Stimulated activated CD4-positive, alpha-beta T cell treated with anti-CD3 and anti-CD28 coated beads, Interleukin-15, amount 100 ng/mL, for 24 hours (primary cell): ENCODE measurements around the gene AEBP1.
A peak's percentile ranks its signal among the peaks of the same experiment; 100 is the strongest.
"Not testable (repeated sequence)": the region's sequence is repeated elsewhere in the genome, so short reads cannot be mapped to it uniquely, and the experiment has no call there.

ENCODE experiments used
- DNase-seq: peaks from one replicate; pipeline ENCODE4 v3.0.0-alpha.2; 2020

The AEBP1 gene

GRCh38 chr7:44121761-44122420 lies 17.7 kb downstream of the AEBP1 start:
- no peak for DNase-seq

GRCh38 chr7:44122529-44122928 lies 18.4 kb downstream of the AEBP1 start:
- DNase-seq, result no peak

GRCh38 chr7:44123190-44124003 lies 19.3 kb downstream of the AEBP1 start, which contains the start of gene POLD2:
TSS of gene POLD2 (minus strand) at chr7:44123548. CDS start at chr7:44122053, 1,495 bp downstream.
- peak; percentile 100 for DNase-seq

GRCh38 chr7:44124822-44125202 lies 20.7 kb downstream of the AEBP1 start:
- DNase-seq, result no peak

GRCh38 chr7:44126574-44126973 lies 22.4 kb downstream of the AEBP1 start:
- DNase-seq, result not testable (repeated sequence)

- no peak for DNase-seq
Measured at GRCh38 chr7:44127161-44127560, 23.0 kb downstream of the AEBP1 start.

- DNase-seq, result no peak
Measured at GRCh38 chr7:44128721-44129582, 24.8 kb downstream of the AEBP1 start.

- DNase-seq, result no peak
Measured at GRCh38 chr7:44131173-44132029, 27.3 kb downstream of the AEBP1 start.

- no peak for DNase-seq
Measured at GRCh38 chr7:44132039-44132438, 27.9 kb downstream of the AEBP1 start.

GRCh38 chr7:44133295-44133694 lies 29.1 kb downstream of the AEBP1 start:
- no peak for DNase-seq

- no peak for DNase-seq
Measured at GRCh38 chr7:44134943-44135628, 30.9 kb downstream of the AEBP1 start.

GRCh38 chr7:44136731-44137130 lies 32.6 kb downstream of the AEBP1 start:
- no peak for DNase-seq

- no peak for DNase-seq
Measured at GRCh38 chr7:44138698-44139097, 34.6 kb downstream of the AEBP1 start.

- no peak for DNase-seq
Measured at GRCh38 chr7:44139311-44140010, 35.3 kb downstream of the AEBP1 start.

- no peak for DNase-seq
Measured at GRCh38 chr7:44140341-44140740, 36.2 kb downstream of the AEBP1 start.

- no peak for DNase-seq
Measured at GRCh38 chr7:44141221-44141850, 37.2 kb downstream of the AEBP1 start, which contains the start of gene MYL7. TSS of gene MYL7 (minus strand) at chr7:44141332. CDS start at chr7:44141305, 27 bp downstream.

- no peak for DNase-seq
Measured at GRCh38 chr7:44142028-44142427, 37.9 kb downstream of the AEBP1 start.

- no peak for DNase-seq
Measured at GRCh38 chr7:44143646-44144250, 39.6 kb downstream of the AEBP1 start.

- DNase-seq, result no peak
Measured at GRCh38 chr7:44144426-44144967, 40.4 kb downstream of the AEBP1 start.
